C4-2B (cell line): ENCODE results near the gene EXOC7.
A peak's percentile ranks its signal among the peaks of the same experiment; 100 is the strongest.
"Not testable (repeated sequence)": the region's sequence is repeated elsewhere in the genome, so short reads cannot be mapped to it uniquely, and the experiment has no call there.

ENCODE experiments used
- H3K27ac ChIP-seq: fragments of 450-650 bp; 2 replicates; pipeline ENCODE4 v1.5.1; 2017
- CTCF ChIP-seq: fragments of 450-650 bp; conservative IDR thresholded peaks from 2 replicates; pipeline ENCODE4 v1.5.1; 2017; ENCODE audit warnings: mild to moderate bottlenecking
- ZFX ChIP-seq: fragments of 450-650 bp; IDR thresholded peaks from 2 replicates; pipeline ENCODE4 v1.6.1; 2017

EXOC7 gene

GRCh38 chr17:76065775-76066174 is 37.8 kb downstream of the EXOC7 start:
- TF ChIP-seq CTCF (no peak), ZFX (no peak)
- no peak overlapping the region for H3K27ac ChIP-seq

GRCh38 chr17:76063875-76064546 is 39.6 kb downstream of the EXOC7 start:
- TF ChIP-seq CTCF (no peak), ZFX (no peak)
- no peak overlapping the region for H3K27ac ChIP-seq

GRCh38 chr17:76058264-76058663 is 45.3 kb downstream of the EXOC7 start:
- H3K27ac ChIP-seq = not testable (repeated sequence)

- H3K27ac ChIP-seq = no peak overlapping the region
- no peak for TF ChIP-seq ZFX
- TF ChIP-seq CTCF = no peak
Measured at GRCh38 chr17:76056882-76057281, 46.7 kb downstream of the EXOC7 start.

- H3K27ac ChIP-seq = no peak overlapping the region
- no peak for TF ChIP-seq ZFX
- no peak for TF ChIP-seq CTCF
Measured at GRCh38 chr17:76054112-76054476, 49.5 kb downstream of the EXOC7 start.

GRCh38 chr17:76053246-76054111 is 50.1 kb downstream of the EXOC7 start:
- no peak overlapping the region for H3K27ac ChIP-seq
- TF ChIP-seq ZFX (no peak), CTCF (no peak)

- TF ChIP-seq CTCF = no peak
- no peak for TF ChIP-seq ZFX
- peak overlapping the region; percentile 47 for H3K27ac ChIP-seq
Measured at GRCh38 chr17:76051561-76051960, 52.0 kb downstream of the EXOC7 start.
